Right ventricle myocardium inferior (tissue), 1 donor: Measurements from ENCODE around the gene SIDT1. TPM values are rescaled to one million over a fixed set of nuclear protein-coding genes. Genes with fewer than 3 reads are reported as not detected.

Source experiments
- ATAC-seq: fragments of 200-7000 bp; cut with Tn5 transposase; one replicate; pipeline ENCODE4 v1.9.1; 2020; ENCODE audit warnings: mild to moderate bottlenecking, moderate library complexity
- DNase-seq: peaks from one replicate; pipeline ENCODE4 v3.0.0; 2021; ENCODE audit errors: missing footprints
- intact Hi-C: fragments of 100-400 bp; cut with DNase I; formaldehyde crosslinking; loops from one replicate; pipeline ENCODE4 v1.11.0; 2022
- long read RNA-seq: library from polyadenylated mRNA; unstranded; transcript quantifications from one replicate; pipeline ENCODE4 v2.0.0, GENCODE V29; 2021
- total RNA-seq: library from RNA; stranded (reverse); fragmentation: NEBNext Ultra II Directional; extraction: Animal tissue kit (Norgen Biotek cat#: 25700); gene quantifications from one replicate; pipeline ENCODE4 v1.2.1, GENCODE V29; 2021
- donor health status: DM: no; HTN: yes; CAD: no; lungs with severe emphysema.

SIDT1 gene
- total RNA-seq, result 0.62 TPM
- long read RNA-seq, result 0 reads

GRCh38 chr3:113531826-113532697, at the start of gene SIDT1:
Gene SIDT1, plus strand, starts transcription at chr3:113532555. Its CDS starts 467 bp downstream, at chr3:113533022.
- ATAC-seq, result peak; percentile 39
- no peak for DNase-seq
- intact Hi-C loops, result no loop called here

- no peak for ATAC-seq
- intact Hi-C loops, result no loop called here
- no peak for DNase-seq
These were observed 47.2 kb upstream of the SIDT1 start for GRCh38 chr3:113485161-113485609.

- DNase-seq (no peak), ATAC-seq (no peak)
- intact Hi-C loops, result loop anchor here (1.0 kb wide), 1 partner anchor 131 kb away; no protein-coding TSS in a partner anchor
These were observed 37.3 kb upstream of the SIDT1 start for GRCh38 chr3:113495035-113495434.

GRCh38 chr3:113496924-113497323, 35.4 kb upstream of the SIDT1 start:
- no peak for DNase-seq
- intact Hi-C loops, result no loop called here
- no peak for ATAC-seq

- ATAC-seq (no peak), DNase-seq (no peak)
- intact Hi-C loops, result no loop called here
These were observed 33.9 kb upstream of the SIDT1 start for GRCh38 chr3:113498221-113499005.

- intact Hi-C loops, result no loop called here
These were observed 33.3 kb upstream of the SIDT1 start for GRCh38 chr3:113499081-113499480.

GRCh38 chr3:113501597-113501996, 30.8 kb upstream of the SIDT1 start:
- ATAC-seq, result no peak
- intact Hi-C loops, result no loop called here

More at GRCh38 chr3:113499081-113499480, 33.3 kb upstream of the SIDT1 start:
- DNase-seq (no peak), ATAC-seq (no peak)

GRCh38 chr3:113505867-113506266, 26.5 kb upstream of the SIDT1 start:
- intact Hi-C loops, result no loop called here
- no peak for DNase-seq
- no peak for ATAC-seq

More at GRCh38 chr3:113501597-113501996, 30.8 kb upstream of the SIDT1 start:
- no peak for DNase-seq

GRCh38 chr3:113507501-113508067, 24.8 kb upstream of the SIDT1 start:
- intact Hi-C loops, result no loop called here
- DNase-seq (no peak), ATAC-seq (no peak)

GRCh38 chr3:113508966-113509365, 23.4 kb upstream of the SIDT1 start:
- intact Hi-C loops, result no loop called here
- ATAC-seq (no peak), DNase-seq (no peak)

- intact Hi-C loops, result no loop called here
- DNase-seq, result no peak
- no peak for ATAC-seq
These were observed 18.0 kb upstream of the SIDT1 start for GRCh38 chr3:113514265-113514769.

GRCh38 chr3:113516115-113516505, 16.2 kb upstream of the SIDT1 start:
- intact Hi-C loops, result no loop called here
- DNase-seq, result no peak
- ATAC-seq, result no peak

GRCh38 chr3:113521981-113522380, 10.4 kb upstream of the SIDT1 start:
- ATAC-seq (no peak), DNase-seq (no peak)
- intact Hi-C loops, result no loop called here

GRCh38 chr3:113523241-113523640, 9.1 kb upstream of the SIDT1 start:
- DNase-seq (no peak), ATAC-seq (no peak)
- intact Hi-C loops, result no loop called here

GRCh38 chr3:113532698-113533533, 561 bp downstream of the SIDT1 start:
- DNase-seq (no peak), ATAC-seq (peak; percentile 48)
- intact Hi-C loops, result no loop called here

GRCh38 chr3:113533534-113533892, 1.2 kb downstream of the SIDT1 start:
- ATAC-seq (no peak), DNase-seq (no peak)
- intact Hi-C loops, result no loop called here

GRCh38 chr3:113534365-113534764, 2.0 kb downstream of the SIDT1 start:
- DNase-seq (no peak), ATAC-seq (no peak)
- intact Hi-C loops, result no loop called here

GRCh38 chr3:113535898-113536297, 3.5 kb downstream of the SIDT1 start:
- DNase-seq (no peak), ATAC-seq (no peak)
- intact Hi-C loops, result no loop called here
